Esophagus muscularis mucosa (tissue), 4 donors: Measurements from ENCODE around the gene LAGE3. TPM values are rescaled to one million over a fixed set of nuclear protein-coding genes. Genes with fewer than 3 reads are reported as not detected.

Source experiments
- DNase-seq: peaks from one replicate; pipeline ENCODE4 v3.0.0-alpha.2; 2017; ENCODE audit errors: extremely low spot score
- H3K27ac ChIP-seq, 4 donors: fragments of 200-600 bp; sonication (generic); replicated peaks in 1 of 4; 1 replicate in 3 of 4; 2 replicates in 1 of 4; pipeline ENCODE4 v1.5.1; 2016 to 2019; ENCODE audit warnings: mild to moderate bottlenecking in 1 of 4
- H3K27me3 ChIP-seq, 4 donors: fragments of 200-600 bp; sonication (generic); one replicate each; pipeline versions ENCODE4 v1.5.1 to v1.6.0; 2016 to 2019
- H3K36me3 ChIP-seq, 4 donors: fragments of 200-600 bp; sonication (generic); one replicate each; pipeline ENCODE4 v1.5.1; 2016 to 2019
- H3K4me1 ChIP-seq, 4 donors: fragments of 200-600 bp; sonication (generic); one replicate each; pipeline ENCODE4 v1.5.1; 2016 to 2019
- H3K4me3 ChIP-seq, 4 donors: fragments of 200-600 bp; sonication (generic); 1 replicate in 2 of 4; 2 replicates in 2 of 4; pipeline ENCODE4 v1.5.1; 2016 to 2019; ENCODE audit warnings: mild to moderate bottlenecking in 4 of 4, moderate library complexity in 1 of 4
- H3K9me3 ChIP-seq, 4 donors: fragments of 200-600 bp; sonication (generic); 1 replicate in 3 of 4; 2 replicates in 1 of 4; pipeline ENCODE4 v1.5.1; 2016 to 2019
- CTCF ChIP-seq, 3 experiments: fragments of 200-600 bp in 2 of 3; fragments of 450-650 bp in 1 of 3; sonication (generic) in 2 of 3; IDR thresholded peaks; one replicate each; pipeline ENCODE4 v1.5.1; 2017 to 2019; ENCODE audit warnings: antibody characterized with exemption in 3 of 3, mild to moderate bottlenecking in 2 of 3, moderate library complexity in 1 of 3
- EP300 ChIP-seq: sonication (generic); formaldehyde crosslinking; IDR thresholded peaks from one replicate; pipeline ENCODE4 v1.6.1; 2017; ENCODE audit warnings: antibody characterized with exemption
- POLR2A ChIP-seq: fragments of 450-650 bp; IDR thresholded peaks from one replicate; pipeline ENCODE4 v1.6.1; 2017; ENCODE audit warnings: antibody characterized with exemption, moderate library complexity, mild to moderate bottlenecking, low read depth
- POLR2AphosphoS5 ChIP-seq, 2 donors: sonication (generic); formaldehyde crosslinking; IDR thresholded peaks; one replicate each; pipeline ENCODE4 v1.6.1; 2017; ENCODE audit warnings: antibody characterized with exemption in 2 of 2
- WGBS: methylation state at CpG from one replicate; pipeline ENCODE4 v1.1.5; 2018; 5-methylcytosine and 5-hydroxymethylcytosine counted together
- intact Hi-C: fragments of 100-400 bp; cut with DNase I; formaldehyde crosslinking; loops from one replicate; pipeline ENCODE4 v1.15.1; 2023
- total RNA-seq, 4 donors: library from RNA; depleted of rRNA; stranded (reverse); fragments of >200 nt; gene quantifications; one replicate each; pipeline versions ENCODE4 v1.1.0 to v1.2.1, GENCODE V29; 2016

Gene LAGE3
- 10 to 100 TPM; 14.1 to 21.7 (median 16.9) TPM for total RNA-seq

GRCh38 chrX:154478728-154479622, at the start of gene LAGE3:
Gene LAGE3, minus strand, starts transcription at chrX:154479281. Its CDS starts 366 bp downstream, at chrX:154478915.
- peaks cover 0 to 2% (median 0%) of the 10 kb centered on the region in 4 donors for H3K36me3 ChIP-seq
- H3K27me3 ChIP-seq = no peaks in the 10 kb centered on the region
- peak within 1 kb of the TSS; percentile 78 to 87 (median 82) for H3K27ac ChIP-seq
- H3K4me3 ChIP-seq = peak within 1 kb of the TSS; percentile 55 to 69 (median 58)
- intact Hi-C loops = no loop called here
- TF ChIP-seq POLR2AphosphoS5 (IDR thresholded peaks at IDR 0.05) (peak; percentile 73 to 77), POLR2A (peak; percentile 33), EP300 (no peak)
- peak; percentile 97 for DNase-seq
- H3K4me1 ChIP-seq = peaks cover 0 to 14% (median 13%) of the 10 kb centered on the region in 4 donors
- H3K9me3 ChIP-seq = no peaks in the 10 kb centered on the region
- 61% methylated on average over 38 of the region's 85 CpGs for WGBS

- WGBS = 25% methylated on average over 14 of the region's 15 CpGs
- Histone ChIP-seq H3K4me1 (peaks cover 3 to 14% (median 12%) of the 10 kb centered on the region in 4 donors), H3K9me3 (no peaks in the 10 kb centered on the region), H3K27me3 (no peaks in the 10 kb centered on the region), H3K27ac (peak overlapping the region; percentile 67 to 78 (median 74)), H3K36me3 (peaks cover 0 to 9% (median 4%) of the 10 kb centered on the region in 4 donors), H3K4me3 (peak overlapping the region; percentile 38 to 43 (median 42))
- no peak for DNase-seq
- intact Hi-C loops = loop anchor here (5.0 kb wide), 1 partner anchor 40 kb away; the partner anchor contains the start of gene UBL4A
- TF ChIP-seq POLR2A = no peak
- TF ChIP-seq POLR2AphosphoS5 (IDR thresholded peaks at IDR 0.05) = peak; percentile 56 to 65
- peak; percentile 45 to 60 (median 57) for TF ChIP-seq CTCF (IDR thresholded peaks at IDR 0.05)
- TF ChIP-seq EP300 = no peak
These were observed 48.0 kb upstream of the LAGE3 start for GRCh38 chrX:154526901-154527675.

GRCh38 chrX:154525606-154526490, 46.8 kb upstream of the LAGE3 start:
- Histone ChIP-seq H3K4me1 (peaks cover 3 to 14% (median 12%) of the 10 kb centered on the region in 4 donors), H3K36me3 (no peaks in the 10 kb centered on the region), H3K4me3 (no peak overlapping the region), H3K27me3 (no peaks in the 10 kb centered on the region), H3K9me3 (no peaks in the 10 kb centered on the region), H3K27ac (no peak overlapping the region)
- intact Hi-C loops = loop anchor here (5.0 kb wide), 1 partner anchor 39 kb away; the partner anchor contains the start of gene UBL4A
- TF ChIP-seq POLR2A (no peak), CTCF (IDR thresholded peaks at IDR 0.05) (no peak), EP300 (no peak), POLR2AphosphoS5 (IDR thresholded peaks at IDR 0.05) (no peak)
- no peak for DNase-seq
- WGBS = 83% methylated on average over 14 of the region's 14 CpGs

GRCh38 chrX:154519389-154519788, 40.3 kb upstream of the LAGE3 start:
- H3K4me1 ChIP-seq = peaks cover 17 to 29% (median 25%) of the 10 kb centered on the region in 4 donors
- no peak overlapping the region for H3K27ac ChIP-seq
- intact Hi-C loops = no loop called here
- no peak for TF ChIP-seq CTCF (IDR thresholded peaks at IDR 0.05)
- TF ChIP-seq POLR2AphosphoS5 (IDR thresholded peaks at IDR 0.05) = no peak
- no peak for TF ChIP-seq EP300
- TF ChIP-seq POLR2A = no peak
- H3K9me3 ChIP-seq = no peaks in the 10 kb centered on the region
- no peak overlapping the region for H3K4me3 ChIP-seq
- WGBS = 80% methylated on average over 8 of the region's 8 CpGs
- DNase-seq = no peak
- H3K36me3 ChIP-seq = no peaks in the 10 kb centered on the region
- H3K27me3 ChIP-seq = no peaks in the 10 kb centered on the region
